RPMI7951 (cell line): ENCODE data around the gene COL4A5. TPM values are rescaled to one million over a fixed set of nuclear protein-coding genes. Genes with fewer than 3 reads are reported as not detected.
"Not testable (repeated sequence)": the region's sequence is repeated elsewhere in the genome, so short reads cannot be mapped to it uniquely, and the experiment has no call there.

Experiments
- DNase-seq: peaks from one replicate; pipeline ENCODE4 v3.0.0-alpha.2; 2012; ENCODE audit warnings: low read depth
- total RNA-seq: library from RNA; depleted of rRNA; stranded (reverse); fragments of >200 nt; shearing (Covaris generic); gene quantifications from 2 replicates; pipeline ENCODE4 v1.2.3, GENCODE V29; 2014

Gene COL4A5
- total RNA-seq, 1 experiment from 2014 or later, result 4.6 TPM

GRCh38 chrX:108453841-108454240, 14.2 kb downstream of the COL4A5 start:
- no peak for DNase-seq

GRCh38 chrX:108456971-108457477, 17.4 kb downstream of the COL4A5 start:
- no peak for DNase-seq

GRCh38 chrX:108464604-108465003, 25.0 kb downstream of the COL4A5 start:
- DNase-seq, result no peak

- peak; percentile 37 for DNase-seq
These were observed 28.8 kb downstream of the COL4A5 start for GRCh38 chrX:108468486-108468885.

- DNase-seq, result no peak
These were observed 34.3 kb downstream of the COL4A5 start for GRCh38 chrX:108473979-108474378.

- not testable (repeated sequence) for DNase-seq
These were observed 41.9 kb downstream of the COL4A5 start for GRCh38 chrX:108481528-108481927.

GRCh38 chrX:108484251-108484650, 44.6 kb downstream of the COL4A5 start:
- no peak for DNase-seq

GRCh38 chrX:108485960-108486359, 46.3 kb downstream of the COL4A5 start:
- no peak for DNase-seq

GRCh38 chrX:108494406-108495090, 54.9 kb downstream of the COL4A5 start:
- DNase-seq, result no peak

- DNase-seq, result peak; percentile 6
These were observed 72.1 kb downstream of the COL4A5 start for GRCh38 chrX:108511721-108512120.

- peak; percentile 3 for DNase-seq
These were observed 76.5 kb downstream of the COL4A5 start for GRCh38 chrX:108516184-108516583.

GRCh38 chrX:108527724-108528123, 88.1 kb downstream of the COL4A5 start:
- DNase-seq, result no peak

- DNase-seq, result peak; percentile 15
These were observed 97.4 kb downstream of the COL4A5 start for GRCh38 chrX:108537005-108537404.

GRCh38 chrX:108541286-108541685, 101.6 kb downstream of the COL4A5 start:
- DNase-seq, result no peak

GRCh38 chrX:108557580-108557979, 117.9 kb downstream of the COL4A5 start:
- DNase-seq, result no peak

- peak; percentile 3 for DNase-seq
These were observed 118.6 kb downstream of the COL4A5 start for GRCh38 chrX:108558217-108558616.

- no peak for DNase-seq
These were observed 133.5 kb downstream of the COL4A5 start for GRCh38 chrX:108573136-108573535.

GRCh38 chrX:108582151-108582550, 142.5 kb downstream of the COL4A5 start:
- DNase-seq, result no peak

- DNase-seq, result peak; percentile 0
These were observed 145.1 kb downstream of the COL4A5 start for GRCh38 chrX:108584617-108585211.

- DNase-seq, result peak; percentile 3
These were observed 150.9 kb downstream of the COL4A5 start for GRCh38 chrX:108590496-108590895.

GRCh38 chrX:108601276-108601675, 161.6 kb downstream of the COL4A5 start:
- DNase-seq, result no peak

- no peak for DNase-seq
These were observed 170.5 kb downstream of the COL4A5 start for GRCh38 chrX:108610141-108610540.

GRCh38 chrX:108614616-108615015, 175.0 kb downstream of the COL4A5 start:
- no peak for DNase-seq
